ENCODE results near the gene SPON1.

Gene SPON1

GRCh38 chr11:13942971-13943381, 19.5 kb upstream of the SPON1 start:
- no peak for DNase-seq

GRCh38 chr11:13944016-13944415, 18.5 kb upstream of the SPON1 start:
- no peak for DNase-seq

GRCh38 chr11:13944911-13945425, 17.6 kb upstream of the SPON1 start:
- peak in 15 of 58 donors; percentile 7 to 59 (median 25) for DNase-seq

GRCh38 chr11:13947379-13947778, 15.1 kb upstream of the SPON1 start:
- DNase-seq = no peak

- no peak for DNase-seq
Measured at GRCh38 chr11:13949876-13950275, 12.6 kb upstream of the SPON1 start.

- no peak for DNase-seq
Measured at GRCh38 chr11:13952221-13952620, 10.3 kb upstream of the SPON1 start.

GRCh38 chr11:13952668-13953067, 9.9 kb upstream of the SPON1 start:
- DNase-seq = no peak

- peak in 5 of 58 donors; percentile 3 to 41 (median 15) for DNase-seq
Measured at GRCh38 chr11:13954591-13954990, 7.9 kb upstream of the SPON1 start.

GRCh38 chr11:13955971-13956421, 6.5 kb upstream of the SPON1 start:
- peak in 29 of 58 donors; percentile 4 to 59 (median 27) for DNase-seq

- DNase-seq = no peak
Measured at GRCh38 chr11:13956988-13957387, 5.5 kb upstream of the SPON1 start.

GRCh38 chr11:13958641-13959400, 3.7 kb upstream of the SPON1 start:
- no peak for DNase-seq

- no peak for DNase-seq
Measured at GRCh38 chr11:13962198-13962561, 343 bp upstream of the SPON1 start.

GRCh38 chr11:13963169-13963948, 836 bp downstream of the SPON1 start:
- peak in 12 of 58 donors; percentile 3 to 62 (median 25) for DNase-seq

- peak in 18 of 58 donors; percentile 6 to 53 (median 34) for DNase-seq
Measured at GRCh38 chr11:13963949-13964770, 1.6 kb downstream of the SPON1 start.

- DNase-seq = no peak
Measured at GRCh38 chr11:13964771-13965074, 2.2 kb downstream of the SPON1 start.

- DNase-seq = peak in 3 of 58 donors; percentile 6 to 13 (median 12)
Measured at GRCh38 chr11:13965337-13965736, 2.8 kb downstream of the SPON1 start.

GRCh38 chr11:13966013-13966412, 3.5 kb downstream of the SPON1 start:
- no peak for DNase-seq

GRCh38 chr11:13966486-13966885, 4.0 kb downstream of the SPON1 start:
- DNase-seq = no peak

GRCh38 chr11:13970986-13971385, 8.5 kb downstream of the SPON1 start:
- peak in 3 of 58 donors; percentile 7 to 29 (median 8) for DNase-seq

- DNase-seq = peak in 2 of 58 donors; percentile 4 to 10
Measured at GRCh38 chr11:13972043-13972910, 9.8 kb downstream of the SPON1 start.

Data from anterior cingulate cortex (tissue), 58 donors.